Renal cortical epithelial cell (primary cell): ENCODE results near the gene TMEM86B. TPM values are rescaled to one million over a fixed set of nuclear protein-coding genes. Genes with fewer than 3 reads are reported as not detected.
"Not testable (repeated sequence)": the region's sequence is repeated elsewhere in the genome, so short reads cannot be mapped to it uniquely, and the experiment has no call there.

Experiments
- DNase-seq: peaks from one replicate; pipeline ENCODE4 v3.0.0-alpha.2; 2011; ENCODE audit warnings: low read depth
- total RNA-seq: library from RNA; depleted of rRNA; stranded (reverse); fragments of >200 nt; gene quantifications from 2 replicates; pipeline ENCODE4 v1.2.3, GENCODE V29; 2014

TMEM86B gene
- total RNA-seq, 1 donor from 2014 or later = 0.94 TPM

- DNase-seq = no peak
These were observed 13.4 kb upstream of the TMEM86B start for GRCh38 chr19:55241935-55242464.

GRCh38 chr19:55241143-55241934 is 12.8 kb upstream of the TMEM86B start:
- DNase-seq = no peak

GRCh38 chr19:55240713-55241020 is 12.1 kb upstream of the TMEM86B start:
- DNase-seq = no peak

- DNase-seq = no peak
These were observed 10.4 kb upstream of the TMEM86B start for GRCh38 chr19:55239004-55239403.

GRCh38 chr19:55238030-55238429 is 9.5 kb upstream of the TMEM86B start:
- no peak for DNase-seq

GRCh38 chr19:55232986-55233385 is 4.4 kb upstream of the TMEM86B start:
- no peak for DNase-seq

GRCh38 chr19:55232286-55232602 is 3.7 kb upstream of the TMEM86B start:
- DNase-seq = no peak

- no peak for DNase-seq
These were observed 3.1 kb upstream of the TMEM86B start for GRCh38 chr19:55231391-55232285.

GRCh38 chr19:55230780-55231179 is 2.2 kb upstream of the TMEM86B start:
- DNase-seq = no peak

- DNase-seq = no peak
These were observed 1.8 kb upstream of the TMEM86B start for GRCh38 chr19:55230329-55230728.

GRCh38 chr19:55229789-55230182 is 1.2 kb upstream of the TMEM86B start:
- DNase-seq = no peak

- DNase-seq = no peak
These were observed 704 bp upstream of the TMEM86B start for GRCh38 chr19:55229145-55229788.

GRCh38 chr19:55228015-55228391 is 560 bp downstream of the TMEM86B start:
- DNase-seq = no peak

- no peak for DNase-seq
These were observed 1.1 kb downstream of the TMEM86B start for GRCh38 chr19:55227241-55228014.

GRCh38 chr19:55226788-55227187 is 1.8 kb downstream of the TMEM86B start:
- DNase-seq = no peak

- DNase-seq = no peak
These were observed 2.3 kb downstream of the TMEM86B start for GRCh38 chr19:55226273-55226672.

GRCh38 chr19:55225415-55225958 is 3.1 kb downstream of the TMEM86B start:
- DNase-seq = no peak

- DNase-seq = not testable (repeated sequence)
These were observed 3.7 kb downstream of the TMEM86B start for GRCh38 chr19:55224679-55225414.

GRCh38 chr19:55224038-55224665 is 4.4 kb downstream of the TMEM86B start:
- DNase-seq = no peak
